ENCODE measurements around the gene ZBTB7B. TPM values are rescaled to one million over a fixed set of nuclear protein-coding genes. Genes with fewer than 3 reads are reported as not detected.

ZBTB7B gene
- total and polyA plus RNA-seq, 9 of the 15 experiments (the other 6 are each of a cell fraction or from before 2014, with no cell fraction given): 0.04 to 46.5 (median 15.2) TPM

DNA sequence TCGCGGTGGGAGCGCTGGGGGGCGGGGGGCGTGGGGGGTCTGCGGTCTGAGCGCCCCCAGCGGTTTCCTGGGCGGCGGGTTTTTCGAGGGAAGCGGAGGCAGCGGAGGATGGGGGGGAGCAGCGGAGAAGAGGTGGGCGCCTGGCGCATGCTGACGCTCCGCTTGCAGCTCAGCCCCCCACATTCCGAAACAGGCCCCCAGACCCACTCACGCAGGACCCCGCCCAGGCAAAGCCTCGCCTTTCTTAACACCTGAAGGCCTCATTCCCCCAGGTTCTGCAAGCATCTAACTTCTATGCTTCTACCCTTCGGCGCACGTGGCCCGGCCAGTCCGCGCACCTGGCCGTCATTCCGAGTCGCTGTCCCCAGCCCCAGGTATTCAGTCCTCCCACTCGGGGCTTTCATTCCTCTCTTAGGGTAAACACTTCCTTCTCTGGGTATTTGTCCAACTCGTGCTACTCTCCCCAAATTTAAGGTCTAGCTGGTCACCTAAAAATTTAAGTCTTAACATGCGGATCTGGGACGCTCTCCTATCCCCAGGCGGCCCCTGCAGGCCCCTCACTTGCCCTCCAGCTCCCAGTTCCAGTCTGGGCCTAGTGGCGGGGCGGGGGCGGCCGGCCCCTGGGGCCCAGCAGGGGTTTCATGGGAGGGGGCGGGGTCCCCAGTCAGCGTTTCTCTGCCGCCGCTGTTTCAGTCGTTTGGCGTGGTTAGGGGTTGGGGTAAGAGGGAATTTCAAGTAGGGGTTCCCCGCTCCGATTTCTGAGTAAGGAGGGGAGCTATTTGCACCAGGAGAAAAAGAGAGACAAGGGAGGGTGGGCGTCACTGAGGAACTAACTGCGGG, 2.8 kb upstream of the ZBTB7B start (continued):
- TF ChIP-seq, protein P1, sequence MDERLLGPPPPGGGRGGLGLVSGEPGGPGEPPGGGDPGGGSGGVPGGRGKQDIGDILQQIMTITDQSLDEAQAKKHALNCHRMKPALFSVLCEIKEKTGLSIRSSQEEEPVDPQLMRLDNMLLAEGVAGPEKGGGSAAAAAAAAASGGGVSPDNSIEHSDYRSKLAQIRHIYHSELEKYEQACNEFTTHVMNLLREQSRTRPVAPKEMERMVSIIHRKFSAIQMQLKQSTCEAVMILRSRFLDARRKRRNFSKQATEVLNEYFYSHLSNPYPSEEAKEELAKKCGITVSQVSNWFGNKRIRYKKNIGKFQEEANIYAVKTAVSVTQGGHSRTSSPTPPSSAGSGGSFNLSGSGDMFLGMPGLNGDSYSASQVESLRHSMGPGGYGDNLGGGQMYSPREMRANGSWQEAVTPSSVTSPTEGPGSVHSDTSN (CRISPR knock-in tag; IDR thresholded peaks at IDR 0.05; ENCODE audit: low read depth): no peak
- TF ChIP-seq, protein P1 (tag; conservative IDR thresholded peaks at IDR 0.05; ENCODE audit: low read depth): no peak
- TF ChIP-seq PCBP1 (IDR thresholded peaks at IDR 0.05; ENCODE audit: low read depth, low read length, poor library complexity, severe bottlenecking): peak; percentile 74
- TF ChIP-seq DNMT1 (IDR thresholded peaks at IDR 0.05): no peak
- TF ChIP-seq RBM14 (IDR thresholded peaks at IDR 0.05; ENCODE audit: borderline replicate concordance, insufficient read depth, low read depth, low read length): no peak
- TF ChIP-seq RUNX1 (IDR thresholded peaks at IDR 0.05; ENCODE audit: low read depth): no peak
- no peak for TF ChIP-seq ZNF444 (CRISPR knock-in tag; IDR thresholded peaks at IDR 0.05)
- TF ChIP-seq, protein P2, sequence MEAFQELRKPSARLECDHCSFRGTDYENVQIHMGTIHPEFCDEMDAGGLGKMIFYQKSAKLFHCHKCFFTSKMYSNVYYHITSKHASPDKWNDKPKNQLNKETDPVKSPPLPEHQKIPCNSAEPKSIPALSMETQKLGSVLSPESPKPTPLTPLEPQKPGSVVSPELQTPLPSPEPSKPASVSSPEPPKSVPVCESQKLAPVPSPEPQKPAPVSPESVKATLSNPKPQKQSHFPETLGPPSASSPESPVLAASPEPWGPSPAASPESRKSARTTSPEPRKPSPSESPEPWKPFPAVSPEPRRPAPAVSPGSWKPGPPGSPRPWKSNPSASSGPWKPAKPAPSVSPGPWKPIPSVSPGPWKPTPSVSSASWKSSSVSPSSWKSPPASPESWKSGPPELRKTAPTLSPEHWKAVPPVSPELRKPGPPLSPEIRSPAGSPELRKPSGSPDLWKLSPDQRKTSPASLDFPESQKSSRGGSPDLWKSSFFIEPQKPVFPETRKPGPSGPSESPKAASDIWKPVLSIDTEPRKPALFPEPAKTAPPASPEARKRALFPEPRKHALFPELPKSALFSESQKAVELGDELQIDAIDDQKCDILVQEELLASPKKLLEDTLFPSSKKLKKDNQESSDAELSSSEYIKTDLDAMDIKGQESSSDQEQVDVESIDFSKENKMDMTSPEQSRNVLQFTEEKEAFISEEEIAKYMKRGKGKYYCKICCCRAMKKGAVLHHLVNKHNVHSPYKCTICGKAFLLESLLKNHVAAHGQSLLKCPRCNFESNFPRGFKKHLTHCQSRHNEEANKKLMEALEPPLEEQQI (IDR thresholded peaks at IDR 0.05): no peak
- TF ChIP-seq CEBPB (tag; IDR thresholded peaks at IDR 0.05): no peak
- TF ChIP-seq POLR2AphosphoS2 (IDR thresholded peaks at IDR 0.05; ENCODE audit: low read length): no peak
- TF ChIP-seq, protein P3, sequence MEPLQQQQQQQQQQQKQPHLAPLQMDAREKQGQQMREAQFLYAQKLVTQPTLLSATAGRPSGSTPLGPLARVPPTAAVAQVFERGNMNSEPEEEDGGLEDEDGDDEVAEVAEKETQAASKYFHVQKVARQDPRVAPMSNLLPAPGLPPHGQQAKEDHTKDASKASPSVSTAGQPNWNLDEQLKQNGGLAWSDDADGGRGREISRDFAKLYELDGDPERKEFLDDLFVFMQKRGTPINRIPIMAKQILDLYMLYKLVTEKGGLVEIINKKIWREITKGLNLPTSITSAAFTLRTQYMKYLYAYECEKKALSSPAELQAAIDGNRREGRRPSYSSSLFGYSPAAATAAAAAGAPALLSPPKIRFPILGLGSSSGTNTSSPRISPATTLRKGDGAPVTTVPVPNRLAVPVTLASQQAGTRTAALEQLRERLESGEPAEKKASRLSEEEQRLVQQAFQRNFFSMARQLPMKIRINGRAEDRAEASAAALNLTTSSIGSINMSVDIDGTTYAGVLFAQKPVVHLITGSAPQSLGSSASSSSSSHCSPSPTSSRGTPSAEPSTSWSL (CRISPR knock-in tag; IDR thresholded peaks at IDR 0.05; ENCODE audit: borderline replicate concordance): no peak
- TF ChIP-seq, protein P4, sequence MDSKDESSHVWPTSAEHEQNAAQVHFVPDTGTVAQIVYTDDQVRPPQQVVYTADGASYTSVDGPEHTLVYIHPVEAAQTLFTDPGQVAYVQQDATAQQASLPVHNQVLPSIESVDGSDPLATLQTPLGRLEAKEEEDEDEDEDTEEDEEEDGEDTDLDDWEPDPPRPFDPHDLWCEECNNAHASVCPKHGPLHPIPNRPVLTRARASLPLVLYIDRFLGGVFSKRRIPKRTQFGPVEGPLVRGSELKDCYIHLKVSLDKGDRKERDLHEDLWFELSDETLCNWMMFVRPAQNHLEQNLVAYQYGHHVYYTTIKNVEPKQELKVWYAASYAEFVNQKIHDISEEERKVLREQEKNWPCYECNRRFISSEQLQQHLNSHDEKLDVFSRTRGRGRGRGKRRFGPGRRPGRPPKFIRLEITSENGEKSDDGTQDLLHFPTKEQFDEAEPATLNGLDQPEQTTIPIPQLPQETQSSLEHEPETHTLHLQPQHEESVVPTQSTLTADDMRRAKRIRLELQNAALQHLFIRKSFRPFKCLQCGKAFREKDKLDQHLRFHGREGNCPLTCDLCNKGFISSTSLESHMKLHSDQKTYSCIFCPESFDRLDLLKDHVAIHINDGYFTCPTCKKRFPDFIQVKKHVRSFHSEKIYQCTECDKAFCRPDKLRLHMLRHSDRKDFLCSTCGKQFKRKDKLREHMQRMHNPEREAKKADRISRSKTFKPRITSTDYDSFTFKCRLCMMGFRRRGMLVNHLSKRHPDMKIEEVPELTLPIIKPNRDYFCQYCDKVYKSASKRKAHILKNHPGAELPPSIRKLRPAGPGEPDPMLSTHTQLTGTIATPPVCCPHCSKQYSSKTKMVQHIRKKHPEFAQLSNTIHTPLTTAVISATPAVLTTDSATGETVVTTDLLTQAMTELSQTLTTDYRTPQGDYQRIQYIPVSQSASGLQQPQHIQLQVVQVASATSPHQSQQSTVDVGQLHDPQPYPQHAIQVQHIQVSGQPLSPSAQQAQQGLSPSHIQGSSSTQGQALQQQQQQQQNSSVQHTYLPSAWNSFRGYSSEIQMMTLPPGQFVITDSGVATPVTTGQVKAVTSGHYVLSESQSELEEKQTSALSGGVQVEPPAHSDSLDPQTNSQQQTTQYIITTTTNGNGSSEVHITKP (IDR thresholded peaks at IDR 0.05; ENCODE audit: partially characterized antibody): peak; percentile 76
- no peak for TF ChIP-seq ZSCAN29 (IDR thresholded peaks at IDR 0.05)
- TF ChIP-seq, protein P5, sequence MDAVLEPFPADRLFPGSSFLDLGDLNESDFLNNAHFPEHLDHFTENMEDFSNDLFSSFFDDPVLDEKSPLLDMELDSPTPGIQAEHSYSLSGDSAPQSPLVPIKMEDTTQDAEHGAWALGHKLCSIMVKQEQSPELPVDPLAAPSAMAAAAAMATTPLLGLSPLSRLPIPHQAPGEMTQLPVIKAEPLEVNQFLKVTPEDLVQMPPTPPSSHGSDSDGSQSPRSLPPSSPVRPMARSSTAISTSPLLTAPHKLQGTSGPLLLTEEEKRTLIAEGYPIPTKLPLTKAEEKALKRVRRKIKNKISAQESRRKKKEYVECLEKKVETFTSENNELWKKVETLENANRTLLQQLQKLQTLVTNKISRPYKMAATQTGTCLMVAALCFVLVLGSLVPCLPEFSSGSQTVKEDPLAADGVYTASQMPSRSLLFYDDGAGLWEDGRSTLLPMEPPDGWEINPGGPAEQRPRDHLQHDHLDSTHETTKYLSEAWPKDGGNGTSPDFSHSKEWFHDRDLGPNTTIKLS (IDR thresholded peaks at IDR 0.05; ENCODE audit: borderline replicate concordance, low read depth): no peak
- TF ChIP-seq KAT2B (IDR thresholded peaks at IDR 0.05; ENCODE audit: low read depth, low read length): no peak

All from K562 (cell line).